Caco-2 (cell line): Measurements from ENCODE around the gene MEMO1. TPM values are rescaled to one million over a fixed set of nuclear protein-coding genes. Genes with fewer than 3 reads are reported as not detected.

Experiments used
- BruUV-seq: library from RNA; stranded (reverse); fragments of 400-500 nt; replicated peaks from 2 replicates; lab custom pipeline; 2021; lab: Mats Ljungman, UMichigan
- CTCF ChIA-PET: fragments of 300-600 bp; sonication (Branson Sonifier 250); formaldehyde crosslinking; loops from one replicate; lab custom pipeline; 2022; ENCODE audit warnings: antibody characterized with exemption; lab: Charles Lee
- POLR2A ChIA-PET: fragments of 300-600 bp; sonication (Branson Sonifier 250); formaldehyde crosslinking; loops from one replicate; lab custom pipeline; 2022; ENCODE audit warnings: antibody characterized with exemption; lab: Charles Lee
- DNase-seq, 2 experiments: peaks; one replicate each; pipeline versions ENCODE4 v3.0.0 to v3.0.0-alpha.2; 2020 to 2022
- H3K27me3 ChIP-seq: replicated peaks from 2 replicates; pipeline ENCODE4 v1.6.0; 2011; ENCODE audit warnings: low read length; ENCODE audit not compliant: control insufficient read depth, insufficient read depth
- H3K36me3 ChIP-seq: 2 replicates; pipeline ENCODE4 v1.5.1; 2011; ENCODE audit warnings: low read length; ENCODE audit not compliant: control insufficient read depth, insufficient read depth
- H3K4me1 ChIP-seq: fragments of 250-450 bp; sonication (Bioruptor Pico); 2 replicates; pipeline ENCODE4 v1.5.1; 2020; ENCODE audit warnings: mild to moderate bottlenecking
- H3K4me3 ChIP-seq: 2 replicates; pipeline ENCODE4 v1.5.1; 2011; ENCODE audit warnings: low read depth, mild to moderate bottlenecking, control low read depth, low read length
- H3K9me3 ChIP-seq: fragments of 250-450 bp; sonication (Bioruptor Pico); 2 replicates; pipeline ENCODE4 v1.5.1; 2020; ENCODE audit warnings: mild to moderate bottlenecking, moderate library complexity
- H3K27ac Mint-ChIP-seq: one replicate; pipeline ENCODE4 v1.8.0; 2022; ENCODE audit warnings: mixed read lengths; ENCODE audit not compliant: unreplicated experiment
- H3K27me3 Mint-ChIP-seq: one replicate; pipeline ENCODE4 v1.8.0; 2022; ENCODE audit warnings: mixed read lengths; ENCODE audit not compliant: insufficient read depth, unreplicated experiment
- H3K36me3 Mint-ChIP-seq: one replicate; pipeline ENCODE4 v1.8.0; 2022; ENCODE audit warnings: mild to moderate bottlenecking, mixed read lengths; ENCODE audit not compliant: insufficient read depth, unreplicated experiment
- H3K4me1 Mint-ChIP-seq: one replicate; pipeline ENCODE4 v1.8.0; 2022; ENCODE audit warnings: low read depth, mixed read lengths; ENCODE audit not compliant: unreplicated experiment
- H3K4me3 Mint-ChIP-seq: one replicate; pipeline ENCODE4 v1.8.0; 2022; ENCODE audit warnings: mild to moderate bottlenecking, moderate library complexity, mixed read lengths; ENCODE audit not compliant: unreplicated experiment
- H3K9me3 Mint-ChIP-seq: one replicate; pipeline ENCODE4 v1.8.0; 2022; ENCODE audit warnings: mixed read lengths; ENCODE audit not compliant: unreplicated experiment
- intact Hi-C: fragments of 100-400 bp; cut with micrococcal nuclease; formaldehyde crosslinking; loops from one replicate; pipeline ENCODE4 v1.10.0; 2022; ENCODE audit not compliant: unreplicated experiment
- total RNA-seq: library from RNA; stranded (reverse); gene quantifications from 2 replicates; pipeline ENCODE4 v1.2.3, GENCODE V29; 2022
- TF ChIP-seq, protein P1 (sequence below), 2 experiments: fragments of 200-600 bp in 1 of 2; IDR thresholded peaks; 1 replicate in 1 of 2; 2 replicates in 1 of 2; pipeline versions ENCODE4 v1.5.1 to v1.8.0; 2011 to 2022; ENCODE audit warnings: antibody characterized with exemption in 1 of 2, control low read depth in 1 of 2, inconsistent platforms in 1 of 2, low read depth in 1 of 2, low read length in 1 of 2, mild to moderate bottlenecking in 1 of 2, moderate library complexity in 1 of 2; ENCODE audit not compliant: insufficient read depth in 1 of 2, severe bottlenecking in 1 of 2, unreplicated experiment in 1 of 2

MEMO1 gene
- total RNA-seq, 1 experiment from 2014 or later, result 79.0 TPM

DNA sequence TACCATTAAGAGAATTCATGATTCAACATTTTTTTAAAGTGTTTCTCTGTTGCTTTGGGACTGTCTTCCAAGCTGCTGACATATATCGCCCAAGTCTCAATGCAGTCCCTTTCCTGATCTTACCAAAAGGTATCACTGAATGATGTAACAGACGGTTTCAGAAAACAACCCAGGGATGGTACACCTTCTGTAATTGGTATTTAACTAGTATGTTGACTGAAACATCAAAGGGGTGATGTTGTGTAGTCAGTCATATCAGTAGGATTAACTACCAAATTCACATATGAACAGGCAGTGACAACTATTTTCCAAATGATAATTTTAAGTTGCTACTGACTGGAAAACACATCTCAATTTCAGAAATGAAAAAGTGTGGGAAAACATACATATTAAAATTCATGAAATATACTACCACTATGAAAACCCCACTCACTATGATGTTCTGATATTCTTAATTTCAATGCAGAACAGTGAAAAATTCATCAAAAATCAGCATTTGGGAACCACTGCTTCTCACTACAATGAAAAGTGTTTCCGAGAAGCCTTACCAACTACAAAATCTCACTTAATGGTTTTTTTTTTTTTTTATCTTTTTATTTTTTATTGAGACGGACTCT is 59.8 kb downstream of the MEMO1 start:
- no TSS peak for BruUV-seq
- Mint-ChIP-seq H3K36me3 (peaks cover 11% of the 10 kb centered on the region), H3K4me3 (peak overlapping the region; percentile 19), H3K27me3 (no peaks in the 10 kb centered on the region), H3K4me1 (peaks cover 23% of the 10 kb centered on the region), H3K9me3 (no peaks in the 10 kb centered on the region), H3K27ac (no peak overlapping the region)
- POLR2A ChIA-PET, result no interaction called here
- intact Hi-C loops, result no loop called here
- H3K27me3 ChIP-seq, result no peaks in the 10 kb centered on the region
- no peak for DNase-seq
- no peaks in the 10 kb centered on the region for H3K9me3 ChIP-seq
- H3K4me3 ChIP-seq, result no peak overlapping the region
- TF ChIP-seq, protein P1, sequence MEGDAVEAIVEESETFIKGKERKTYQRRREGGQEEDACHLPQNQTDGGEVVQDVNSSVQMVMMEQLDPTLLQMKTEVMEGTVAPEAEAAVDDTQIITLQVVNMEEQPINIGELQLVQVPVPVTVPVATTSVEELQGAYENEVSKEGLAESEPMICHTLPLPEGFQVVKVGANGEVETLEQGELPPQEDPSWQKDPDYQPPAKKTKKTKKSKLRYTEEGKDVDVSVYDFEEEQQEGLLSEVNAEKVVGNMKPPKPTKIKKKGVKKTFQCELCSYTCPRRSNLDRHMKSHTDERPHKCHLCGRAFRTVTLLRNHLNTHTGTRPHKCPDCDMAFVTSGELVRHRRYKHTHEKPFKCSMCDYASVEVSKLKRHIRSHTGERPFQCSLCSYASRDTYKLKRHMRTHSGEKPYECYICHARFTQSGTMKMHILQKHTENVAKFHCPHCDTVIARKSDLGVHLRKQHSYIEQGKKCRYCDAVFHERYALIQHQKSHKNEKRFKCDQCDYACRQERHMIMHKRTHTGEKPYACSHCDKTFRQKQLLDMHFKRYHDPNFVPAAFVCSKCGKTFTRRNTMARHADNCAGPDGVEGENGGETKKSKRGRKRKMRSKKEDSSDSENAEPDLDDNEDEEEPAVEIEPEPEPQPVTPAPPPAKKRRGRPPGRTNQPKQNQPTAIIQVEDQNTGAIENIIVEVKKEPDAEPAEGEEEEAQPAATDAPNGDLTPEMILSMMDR (IDR thresholded peaks at IDR 0.05; ENCODE audit: insufficient read depth in 1 of 2, low read depth in 1 of 2, low read length in 1 of 2, severe bottlenecking in 1 of 2, unreplicated experiment in 1 of 2), result no peak
- CTCF ChIA-PET, result no interaction called here
- H3K36me3 ChIP-seq, result no peaks in the 10 kb centered on the region
- H3K4me1 ChIP-seq, result peaks cover 37% of the 10 kb centered on the region

DNA sequence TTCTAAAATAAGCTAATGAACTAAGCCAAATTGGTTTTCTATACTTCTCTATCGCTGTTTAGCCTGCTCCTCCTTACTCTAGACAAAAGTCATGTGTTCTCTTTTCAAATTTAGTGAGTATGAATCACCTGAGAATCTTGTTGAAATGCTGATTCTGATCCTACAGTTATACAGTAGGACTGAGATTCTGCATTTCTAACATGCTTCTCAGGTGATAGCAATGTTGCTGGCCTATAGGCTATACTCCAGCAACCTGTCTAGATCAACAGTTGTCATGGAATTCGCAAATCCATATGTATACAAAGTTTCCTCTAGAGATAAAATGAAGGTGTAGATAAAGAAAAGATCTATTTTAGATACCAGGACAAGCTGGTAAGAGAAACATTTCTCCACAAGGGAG is 62.9 kb downstream of the MEMO1 start:
- Mint-ChIP-seq H3K4me1 (peaks cover 47% of the 10 kb centered on the region), H3K4me3 (peak overlapping the region; percentile 58), H3K27ac (peak overlapping the region; percentile 73), H3K36me3 (no peaks in the 10 kb centered on the region), H3K27me3 (no peaks in the 10 kb centered on the region), H3K9me3 (no peaks in the 10 kb centered on the region)
- TF ChIP-seq, protein P1 (IDR thresholded peaks at IDR 0.05; ENCODE audit: insufficient read depth in 1 of 2, low read depth in 1 of 2, low read length in 1 of 2, severe bottlenecking in 1 of 2, unreplicated experiment in 1 of 2), result no peak
- H3K4me1 ChIP-seq, result peaks cover 61% of the 10 kb centered on the region
- intact Hi-C loops, result loop anchor here (1.0 to 5.0 kb wide), 6 partner anchors 26 to 258 kb away; partner anchors contain the start of gene SPAST
- CTCF ChIA-PET, result no interaction called here
- no peaks in the 10 kb centered on the region for H3K27me3 ChIP-seq
- H3K9me3 ChIP-seq, result no peaks in the 10 kb centered on the region
- BruUV-seq, result no TSS peak
- H3K4me3 ChIP-seq, result no peak overlapping the region
- DNase-seq, result peak; percentile 61 to 78
- POLR2A ChIA-PET, result interaction anchor here (2.2 kb wide), 1 partner anchor 92 kb away, joined by 14 read pairs; the partner anchor contains the start of gene DPY30
- no peaks in the 10 kb centered on the region for H3K36me3 ChIP-seq

DNA sequence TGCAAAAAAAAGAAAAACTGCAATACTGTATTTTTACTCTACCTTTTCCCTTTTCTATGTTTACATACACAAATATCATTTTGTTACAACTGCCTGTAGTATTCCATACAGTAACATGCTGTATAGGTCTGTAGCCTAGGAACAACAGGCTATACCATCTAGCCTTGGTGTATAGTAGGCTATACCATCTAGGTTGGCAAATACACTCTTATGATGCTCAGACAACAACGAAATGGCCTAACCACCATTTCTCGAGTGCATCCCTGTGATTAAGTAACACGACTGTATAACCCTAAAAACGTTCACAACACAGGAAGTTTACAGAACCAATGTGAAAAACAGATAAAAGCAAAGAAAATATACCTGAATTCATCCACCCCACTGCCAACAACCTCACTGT is 64.0 kb downstream of the MEMO1 start:
- ChIA-PET CTCF (no interaction called here), POLR2A (interaction anchor here (2.2 kb wide), 1 partner anchor 93 kb away, joined by 14 read pairs; the partner anchor contains the start of gene DPY30)
- H3K36me3 Mint-ChIP-seq, result no peaks in the 10 kb centered on the region
- Histone ChIP-seq H3K36me3 (peaks cover 2% of the 10 kb centered on the region; the same call in 1 of the 2 replicates), H3K9me3 (no peaks in the 10 kb centered on the region), H3K4me1 (peaks cover 57% of the 10 kb centered on the region), H3K4me3 (no peak overlapping the region), H3K27me3 (no peaks in the 10 kb centered on the region)
- no peak overlapping the region for H3K4me3 Mint-ChIP-seq
- DNase-seq, result no peak
- TF ChIP-seq, protein P1 (IDR thresholded peaks at IDR 0.05; ENCODE audit: insufficient read depth in 1 of 2, low read depth in 1 of 2, low read length in 1 of 2, severe bottlenecking in 1 of 2, unreplicated experiment in 1 of 2), result no peak
- H3K27ac Mint-ChIP-seq, result peak overlapping the region; percentile 73
- H3K27me3 Mint-ChIP-seq, result no peaks in the 10 kb centered on the region
- no TSS peak for BruUV-seq
- intact Hi-C loops, result loop anchor here (5.0 kb wide), 1 partner anchor 35 kb away; no protein-coding TSS in a partner anchor
- peaks cover 47% of the 10 kb centered on the region for H3K4me1 Mint-ChIP-seq
- H3K9me3 Mint-ChIP-seq, result no peaks in the 10 kb centered on the region
